Fibroblast of lung (primary cell): ENCODE data around the gene PSTK.

Source experiments
- CTCF ChIP-seq, 2 donors: IDR thresholded peaks in 1 of 2; conservative IDR thresholded peaks in 1 of 2; 1 replicate in 1 of 2; 2 replicates in 1 of 2; pipeline ENCODE4 v1.5.1; 2011 to 2012; ENCODE audit warnings: low read length in 2 of 2, control low read depth in 1 of 2, inconsistent platforms in 1 of 2, low read depth in 1 of 2, mild to moderate bottlenecking in 1 of 2
- EZH2 ChIP-seq: IDR thresholded peaks from 2 replicates; pipeline ENCODE4 v1.5.1; 2012; ENCODE audit warnings: low read length, control low read depth, mild to moderate bottlenecking; ENCODE audit errors: missing control alignments

GRCh38 chr10:122983898-122984297, 3.7 kb downstream of the PSTK start:
- TF ChIP-seq CTCF (conservative IDR thresholded peaks at IDR 0.05 in 1 of 2, IDR thresholded peaks at IDR 0.05 in 1 of 2; ENCODE audit: low read depth in 1 of 2, low read length in 2 of 2): no peak
- TF ChIP-seq EZH2: no peak
